ENCODE data around the gene SPOCK1. TPM values are rescaled to one million over a fixed set of nuclear protein-coding genes. Genes with fewer than 3 reads are reported as not detected.

Gene SPOCK1
- total RNA-seq, 1 experiment from 2014 or later: 10.9 TPM

- H2BK12ac ChIP-seq (ENCODE audit: insufficient read length, low read depth, low read length): no peak overlapping the region
- H4K91ac ChIP-seq (ENCODE audit: insufficient read length, low read depth, low read length): no peak overlapping the region
- no CpG with 5 or more reads among the region's 2 CpGs for WGBS (ENCODE audit: extremely low coverage, insufficient read length, low lambda C conversion rate)
- TF ChIP-seq CTCF (conservative IDR thresholded peaks at IDR 0.05): no peak
- H4K5ac ChIP-seq (ENCODE audit: insufficient read length, low read depth, low read length): no peak overlapping the region
- H2AFZ ChIP-seq (ENCODE audit: low read length): no peak overlapping the region
- no peak overlapping the region for H3K4ac ChIP-seq (ENCODE audit: low read depth, low read length)
- no peak overlapping the region for H2BK120ac ChIP-seq (ENCODE audit: low read depth, low read length, poor library complexity, severe bottlenecking)
- no peaks in the 10 kb centered on the region; a peak in 1 of 5 replicates for H3K9me3 Mint-ChIP-seq
- no peak overlapping the region for H2BK15ac ChIP-seq (ENCODE audit: low read depth, low read length)
- no peak overlapping the region for H3K27ac Mint-ChIP-seq
- no peak overlapping the region for H2AK5ac ChIP-seq (ENCODE audit: insufficient read length, low read length)
- peaks cover 16 to 39% of the 10 kb centered on the region in 2 experiments for H3K4me1 Mint-ChIP-seq
- H3K27me3 Mint-ChIP-seq (ENCODE audit: low read depth): peaks cover 2% of the 10 kb centered on the region
- H3K14ac ChIP-seq (ENCODE audit: insufficient read depth, low read length): no peak overlapping the region
- H3T11ph ChIP-seq (ENCODE audit: low read length): no peak overlapping the region
- no peak overlapping the region for H4K8ac ChIP-seq (replicated peaks; ENCODE audit: insufficient read length, low read depth, low read length)
- H3K27ac ChIP-seq (ENCODE audit: insufficient read length, low read depth, low read length): no peak overlapping the region
- no peaks in the 10 kb centered on the region for H3K79me2 ChIP-seq (ENCODE audit: insufficient read depth, low read length)
- H3K9ac ChIP-seq (ENCODE audit: extremely low read depth, insufficient read length, low read length): no peak overlapping the region
- DNase-seq: no peak
- H3K79me1 ChIP-seq (ENCODE audit: insufficient read depth, low read depth, low read length, poor library complexity, severe bottlenecking): no peaks in the 10 kb centered on the region
- no peak overlapping the region for H3K18ac ChIP-seq (ENCODE audit: insufficient read length, low read depth, low read length)
- H3K23me2 ChIP-seq (ENCODE audit: insufficient read length, low read depth, low read length, poor library complexity, severe bottlenecking): no peaks in the 10 kb centered on the region
- H3K23ac ChIP-seq (ENCODE audit: insufficient read length, low read depth, low read length): no peak overlapping the region
- no peaks in the 10 kb centered on the region for H4K20me1 ChIP-seq (ENCODE audit: control insufficient read depth, insufficient read depth, insufficient read length)
- H3K4me1 ChIP-seq (ENCODE audit: insufficient read depth, low read length): no peaks in the 10 kb centered on the region
- no peak overlapping the region for H3K4me2 ChIP-seq (ENCODE audit: insufficient read depth, insufficient read length, low read length)
- H3K36me3 Mint-ChIP-seq (ENCODE audit: insufficient read depth in 1 of 3, low read depth in 3 of 3): no peaks in the 10 kb centered on the region; a peak in 1 of 7 replicates
- no peaks in the 10 kb centered on the region for H3K27me3 ChIP-seq (ENCODE audit: insufficient read depth, low read length)
- no peaks in the 10 kb centered on the region for H3K9me3 ChIP-seq (ENCODE audit: control insufficient read depth, low read depth, low read length)
- H3K56ac ChIP-seq (ENCODE audit: insufficient read length, low read depth, low read length): no peak overlapping the region
- H2BK5ac ChIP-seq (ENCODE audit: insufficient read length, low read length): no peak overlapping the region
- no peak overlapping the region for H3K4me3 Mint-ChIP-seq
- H2BK20ac ChIP-seq (ENCODE audit: low read depth, low read length, poor library complexity, severe bottlenecking): no peak overlapping the region
These were observed 317.5 kb downstream of the SPOCK1 start for GRCh38 chr5:137181667-137182066.

Data from H9 (cell line).